GM21529 (cell line): ENCODE results near the gene ASB15.
"Not testable (repeated sequence)": the region's sequence is repeated elsewhere in the genome, so short reads cannot be mapped to it uniquely, and the experiment has no call there.

Experiments used
- ATAC-seq: cut with Tn5 transposase; IDR thresholded peaks from one replicate; pipeline ENCODE4 v1.9.1; 2021; ENCODE audit not compliant: unreplicated experiment

The ASB15 gene

DNA sequence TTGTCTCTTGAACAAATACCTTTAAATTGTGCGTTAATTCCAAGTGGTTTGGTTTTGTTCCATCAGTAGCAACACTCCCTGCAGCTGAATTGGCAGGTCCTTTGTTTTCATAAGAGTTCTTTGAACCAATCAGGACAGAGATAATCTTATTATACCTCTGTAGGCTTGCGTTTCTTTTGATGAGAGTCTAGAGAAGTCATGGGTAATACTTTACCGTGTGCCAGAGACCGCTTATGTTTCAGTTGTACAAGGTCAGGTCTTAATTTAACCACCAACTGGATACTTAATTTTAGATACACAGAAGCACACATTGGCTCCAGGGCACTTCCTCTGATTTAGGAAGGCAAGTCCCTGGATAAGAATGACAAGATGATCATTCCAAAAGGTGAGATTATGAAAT lies at the start of gene ASB15:
Gene ASB15 (plus strand): TSS at position 292 of the 400 bp plus-strand sequence. CDS start 12,682 bp downstream, outside the sequence.
- no peak for ATAC-seq

DNA sequence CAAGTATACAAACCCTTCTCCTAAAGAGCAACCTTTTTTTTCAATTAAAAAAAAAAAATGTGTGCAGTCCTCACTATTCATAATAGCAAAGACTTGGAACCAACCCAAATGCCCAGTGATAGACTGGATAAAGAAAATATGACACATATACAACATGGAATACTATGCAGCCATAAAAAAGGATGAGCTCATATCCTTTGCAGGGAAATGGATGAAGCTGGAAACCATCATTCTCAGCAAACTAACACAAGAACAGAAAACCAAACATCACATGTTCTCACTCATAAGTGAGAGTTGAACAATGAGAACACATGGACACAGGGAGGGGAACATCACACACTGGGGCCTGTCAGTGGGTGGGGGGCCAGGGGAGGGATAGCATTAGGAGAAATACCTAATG lies 49.5 kb upstream of the ASB15 start:
- not testable (repeated sequence) for ATAC-seq

DNA sequence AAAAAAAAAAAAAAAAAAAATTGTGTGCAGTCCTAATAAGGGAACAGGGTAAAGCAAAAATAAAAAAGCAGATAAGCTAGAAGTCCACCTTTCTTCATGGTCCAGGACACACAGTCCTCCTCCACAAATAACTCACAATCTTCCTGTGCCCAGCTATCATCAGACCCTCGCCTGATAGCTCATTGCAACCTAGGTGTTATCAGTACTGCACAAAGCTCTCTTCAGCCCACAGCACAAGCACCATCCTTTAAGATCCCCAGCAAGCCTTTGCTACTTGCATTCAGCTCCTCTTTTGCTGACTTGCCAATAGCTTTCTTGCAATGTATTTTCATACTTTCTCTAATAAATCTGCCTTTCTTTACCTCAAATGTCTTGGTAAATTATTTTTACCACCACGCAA lies 49.0 kb upstream of the ASB15 start:
- ATAC-seq, result no peak

DNA sequence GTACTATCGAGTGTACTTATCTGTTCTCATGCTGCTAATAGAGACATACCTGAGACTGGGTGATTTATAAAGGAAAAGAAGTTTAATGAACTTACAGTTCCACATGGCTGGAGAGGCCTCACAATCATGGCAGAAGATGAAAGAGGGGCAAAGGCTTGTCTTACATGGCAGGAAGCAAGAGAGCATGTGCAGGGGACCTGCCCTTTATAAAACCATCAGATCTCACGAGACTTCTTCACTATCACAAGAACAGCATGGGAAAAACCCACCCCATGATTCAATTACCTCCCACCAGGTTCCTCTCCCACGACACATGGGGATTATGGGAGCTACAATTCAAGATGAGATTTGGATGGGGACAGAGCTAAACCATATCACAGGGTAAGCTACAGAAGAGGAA lies 48.5 kb upstream of the ASB15 start:
- ATAC-seq, result no peak

DNA sequence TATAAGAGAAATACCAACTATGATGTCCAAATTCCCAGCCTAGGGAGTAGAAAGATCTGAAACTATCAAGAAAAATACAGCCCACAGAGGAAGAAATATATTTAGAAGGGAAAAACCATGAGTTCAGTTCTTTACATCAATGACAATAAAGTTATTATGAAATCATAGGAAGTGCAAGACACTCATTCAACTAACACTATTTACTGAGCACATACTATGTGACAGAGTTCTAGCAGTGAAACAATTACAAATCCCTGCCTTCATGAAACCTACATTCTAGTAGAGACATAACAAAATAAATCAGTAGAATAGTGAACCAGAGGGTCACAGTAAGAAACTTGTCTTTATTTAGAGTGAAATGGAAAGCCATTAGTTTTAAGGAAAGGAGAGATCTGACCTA lies 46.1 kb upstream of the ASB15 start:
- no peak for ATAC-seq

DNA sequence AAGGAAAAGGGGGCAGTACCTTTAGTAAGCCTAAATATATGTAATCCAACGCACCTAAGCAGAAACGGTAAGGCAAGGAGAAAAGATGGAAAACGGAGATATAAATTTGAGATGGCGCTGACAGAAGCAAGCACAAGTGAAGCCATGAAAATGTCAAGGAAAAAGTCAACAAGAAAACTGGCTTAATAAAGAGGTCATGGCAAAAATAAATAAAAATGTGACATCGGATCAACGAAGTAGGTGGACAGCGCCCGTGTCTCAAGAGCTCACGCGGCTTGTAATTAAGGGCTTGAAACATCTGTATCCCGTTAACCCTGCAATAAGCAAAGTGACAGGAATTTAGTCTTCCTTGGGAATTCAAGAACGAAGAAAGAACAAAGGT lies 44.6 kb upstream of the ASB15 start:
- ATAC-seq, result no peak

DNA sequence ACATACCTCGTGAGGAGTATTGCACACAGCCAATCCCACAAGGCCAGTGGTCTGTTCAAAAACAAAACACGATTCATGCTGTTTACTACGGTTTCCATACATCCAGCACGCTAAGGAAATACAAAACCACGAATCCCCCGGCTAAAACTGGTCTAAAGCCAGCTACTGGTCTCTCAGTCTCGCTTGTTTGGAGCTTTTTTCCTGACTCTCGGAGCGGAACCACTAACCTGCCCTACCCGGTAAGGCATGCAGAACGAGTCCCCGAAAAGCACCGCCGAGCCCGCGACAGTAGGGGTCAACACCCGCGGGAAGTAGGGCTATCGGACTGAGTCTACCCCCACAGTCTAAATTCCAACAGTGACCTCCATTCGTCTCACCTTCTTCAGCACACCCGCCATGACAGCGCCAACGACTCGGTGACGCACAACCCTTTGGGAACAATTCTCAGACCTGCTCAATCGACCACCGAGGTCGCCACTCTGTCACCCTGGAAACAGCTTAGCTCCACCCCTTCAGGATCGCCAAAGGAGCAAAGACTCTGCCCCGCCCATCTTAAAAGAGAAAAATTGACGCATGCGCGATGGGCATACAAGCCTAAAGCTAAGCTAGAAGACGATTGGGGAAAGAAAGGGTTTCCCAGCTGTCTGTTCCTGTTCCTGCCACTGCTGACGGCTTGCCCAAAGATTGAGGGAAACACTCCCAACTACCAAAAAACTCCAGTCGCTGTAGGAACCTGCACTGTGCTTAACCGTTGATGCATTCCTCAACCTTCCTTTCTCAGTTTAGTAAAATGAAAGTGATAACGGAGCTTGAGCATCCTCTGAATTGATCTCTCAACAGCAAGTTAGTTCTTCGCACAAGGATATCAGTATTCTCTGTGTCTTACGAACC lies 44.0 kb upstream of the ASB15 start, which contains the start of gene NDUFA5:
Gene NDUFA5 (minus strand): TSS at position 421 of the 891 bp plus-strand sequence. CDS start 23 bp downstream, at position 398.
- peak; percentile 97 for ATAC-seq

DNA sequence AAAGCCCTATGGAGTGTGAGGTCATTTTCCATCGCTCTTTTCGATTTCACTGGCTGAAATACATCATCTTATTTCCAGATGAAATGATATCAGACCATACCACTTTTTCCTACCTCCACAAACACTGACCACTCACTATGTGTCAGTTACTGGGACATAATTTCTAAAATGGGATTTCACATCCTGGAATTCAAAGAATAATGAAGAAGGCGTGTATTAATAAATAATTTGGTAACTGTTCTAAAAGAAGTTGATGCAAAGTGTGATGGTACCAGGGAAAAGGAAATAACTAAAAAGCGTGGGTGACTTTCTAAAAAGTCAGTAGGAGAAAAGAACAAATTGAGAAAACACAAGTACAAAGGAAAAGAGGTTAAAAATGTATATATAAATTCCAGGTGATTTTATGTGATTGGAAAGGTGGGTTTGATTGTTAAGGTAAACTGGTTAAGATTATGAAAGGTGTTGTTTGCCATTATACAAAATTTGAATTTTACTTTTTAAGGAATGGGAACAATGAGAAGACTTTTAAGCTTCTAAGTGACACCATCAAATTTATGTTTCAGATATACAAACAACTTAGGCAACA lies 43.2 kb upstream of the ASB15 start:
- no peak for ATAC-seq

DNA sequence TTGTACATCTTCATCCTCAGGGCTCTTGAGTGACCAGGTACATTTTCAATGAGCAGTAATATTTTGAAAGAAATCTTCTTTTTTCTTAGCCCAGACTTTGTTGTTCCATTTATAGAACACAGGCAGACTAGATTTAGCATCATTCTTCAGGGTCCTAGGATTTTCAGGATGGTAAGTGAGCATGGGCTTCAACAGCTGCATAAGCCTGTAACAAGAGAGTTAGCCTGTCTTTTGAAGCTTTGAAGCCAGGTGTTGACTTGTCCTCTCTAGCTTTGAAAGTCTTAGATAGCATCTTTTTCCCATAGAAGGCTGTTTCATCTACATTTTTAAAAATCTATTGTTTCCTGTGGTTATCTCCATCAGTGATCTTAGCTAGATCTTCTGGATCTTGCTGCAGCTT lies 39.5 kb upstream of the ASB15 start:
- no peak for ATAC-seq

DNA sequence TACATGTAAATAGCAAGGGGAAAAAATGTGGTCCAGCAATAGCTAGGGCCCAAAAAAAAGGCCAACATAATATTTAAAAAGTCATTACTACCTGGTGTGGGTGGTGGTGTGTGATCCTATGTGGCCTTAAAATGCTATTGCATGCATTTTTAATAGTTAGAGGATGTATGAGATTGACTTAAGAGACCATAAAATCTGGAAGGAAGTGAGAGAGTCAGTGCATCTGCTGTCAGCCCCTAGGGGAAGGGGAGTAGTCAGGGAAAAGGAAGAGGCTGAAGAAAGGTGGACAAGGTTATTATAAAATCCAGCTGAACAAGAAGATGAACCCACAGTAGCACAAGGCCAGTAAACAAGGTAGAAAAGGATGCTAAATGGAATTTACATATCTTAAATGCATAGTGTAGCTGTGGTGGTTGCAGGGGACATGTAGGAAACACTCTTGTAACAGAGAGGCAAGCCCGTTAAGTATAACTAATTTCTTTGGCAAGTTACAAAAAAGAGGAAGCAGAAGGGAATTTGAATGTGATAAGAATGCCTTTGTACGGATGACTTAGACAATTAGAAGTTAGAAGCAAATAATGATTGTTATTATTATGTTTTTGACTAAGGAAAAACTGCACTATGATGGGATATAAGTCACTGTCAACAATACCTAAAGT lies 32.1 kb upstream of the ASB15 start:
- no peak for ATAC-seq

DNA sequence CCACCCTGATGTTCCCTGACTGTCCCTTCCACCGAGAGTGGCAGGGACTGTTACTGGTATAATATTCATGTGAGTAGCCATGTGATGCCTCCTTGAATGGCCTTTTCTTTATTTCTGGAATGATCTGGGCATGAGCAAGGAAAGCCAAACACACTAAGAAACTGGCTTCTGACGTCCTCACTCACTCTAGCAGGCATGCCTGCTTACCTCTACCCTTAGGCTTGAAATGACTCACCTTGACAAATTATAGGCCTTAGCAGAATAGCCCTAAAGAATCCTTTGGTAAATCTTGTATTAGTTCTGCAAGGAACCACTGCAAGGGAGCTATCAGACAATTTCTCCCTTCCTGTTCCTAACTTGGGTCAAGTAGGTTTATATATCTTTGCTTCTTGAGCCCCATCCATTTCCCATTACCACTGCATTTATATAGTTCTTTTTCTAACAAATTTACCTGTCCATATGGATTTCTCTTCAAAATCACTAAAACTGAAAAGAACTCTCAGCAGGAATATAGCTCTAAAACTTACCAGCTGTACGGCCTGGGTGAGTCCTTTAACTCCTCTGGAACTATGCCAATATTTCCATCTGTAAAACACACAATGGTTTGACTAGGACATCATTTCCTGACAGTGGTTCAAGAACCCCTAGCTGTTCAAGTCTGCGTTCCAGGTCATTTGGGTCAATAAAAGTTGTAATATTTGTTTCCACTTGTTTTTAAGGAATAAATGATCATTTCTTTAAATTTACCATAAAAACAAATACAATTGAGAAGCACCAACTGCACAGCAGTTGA lies 31.0 kb upstream of the ASB15 start:
- no peak for ATAC-seq

DNA sequence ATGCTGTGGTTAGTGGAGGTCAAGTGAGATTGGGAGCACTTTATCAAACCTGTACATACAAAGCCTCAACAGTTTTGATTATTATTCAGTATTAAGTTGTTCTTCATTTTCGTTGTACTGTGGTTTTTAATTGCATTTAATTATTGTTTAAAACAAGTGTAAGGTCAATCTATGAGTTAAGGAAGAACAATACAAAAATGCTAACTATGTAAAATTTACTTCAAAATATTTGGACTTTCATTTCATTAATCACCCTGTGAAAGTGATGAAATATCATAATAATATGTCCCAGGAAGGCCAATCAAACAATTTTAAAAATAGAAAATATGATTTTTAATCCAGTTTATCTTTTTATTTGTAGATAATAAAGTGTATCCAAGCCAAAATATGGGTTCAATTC lies 30.4 kb upstream of the ASB15 start:
- ATAC-seq, result no peak

DNA sequence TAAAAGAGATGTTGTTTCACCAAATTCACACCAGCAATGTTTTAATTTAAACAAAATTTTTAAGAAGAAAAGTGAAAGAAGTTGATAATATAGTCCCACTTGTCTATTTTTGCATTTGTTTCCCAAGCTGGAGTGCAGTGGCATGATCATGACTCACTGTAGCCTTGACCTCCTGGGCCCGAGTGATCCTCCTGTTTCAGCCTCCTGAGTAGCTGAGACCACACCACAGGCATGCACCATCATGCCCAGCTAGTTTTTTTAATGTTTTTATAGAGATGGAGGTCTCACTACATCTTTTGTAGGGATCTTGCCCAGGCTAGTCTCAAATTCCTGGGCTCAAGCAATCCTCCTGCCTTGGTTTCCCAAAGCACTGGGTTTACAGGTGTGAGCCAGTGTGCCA lies 29.9 kb upstream of the ASB15 start:
- no peak for ATAC-seq

DNA sequence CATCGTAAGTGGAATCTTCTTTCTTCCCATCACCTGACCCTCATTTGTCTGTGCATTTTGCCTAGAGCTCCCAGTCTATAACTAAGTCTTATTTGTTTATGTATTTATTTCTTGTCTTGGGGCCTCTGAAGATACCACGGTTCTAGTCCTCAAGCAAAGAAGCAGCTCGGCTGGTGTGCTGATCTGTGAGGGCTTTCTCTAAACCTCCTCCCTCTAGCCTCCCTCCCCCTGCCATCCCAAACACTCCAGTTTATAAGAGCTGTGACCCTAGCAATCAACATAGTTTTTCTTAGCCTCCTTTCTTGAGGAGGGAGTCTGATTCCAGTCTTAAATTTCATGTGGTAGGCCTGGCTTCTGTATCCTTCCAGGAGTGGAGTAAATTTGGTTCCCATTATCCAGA lies 28.3 kb upstream of the ASB15 start:
- no peak for ATAC-seq

DNA sequence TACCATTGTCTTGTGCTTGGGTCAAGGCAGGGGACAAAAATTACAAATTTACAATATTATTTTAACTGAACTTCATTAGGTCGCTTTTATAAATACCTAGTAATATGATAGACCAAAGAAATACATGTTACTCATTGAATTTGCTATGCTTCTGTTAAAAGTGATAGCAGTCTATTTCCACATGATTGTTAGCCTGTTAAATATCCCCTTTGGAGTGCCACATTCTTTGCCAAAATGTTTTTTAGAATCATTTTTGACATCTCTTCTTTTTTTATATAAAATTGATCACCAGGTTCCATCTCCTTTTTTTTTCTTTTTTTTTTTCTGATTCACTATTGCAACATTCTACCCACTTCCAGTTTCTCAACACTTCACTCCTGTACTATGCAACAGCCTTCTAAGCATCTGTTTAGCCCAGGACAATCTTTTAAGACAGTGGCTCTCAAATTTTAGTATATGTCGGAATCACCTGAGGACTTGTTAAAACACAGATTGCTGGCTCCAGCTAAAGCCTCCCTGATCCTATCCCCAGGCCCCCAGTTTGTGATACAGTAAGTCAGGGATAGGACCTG lies 27.6 kb upstream of the ASB15 start:
- ATAC-seq, result no peak

DNA sequence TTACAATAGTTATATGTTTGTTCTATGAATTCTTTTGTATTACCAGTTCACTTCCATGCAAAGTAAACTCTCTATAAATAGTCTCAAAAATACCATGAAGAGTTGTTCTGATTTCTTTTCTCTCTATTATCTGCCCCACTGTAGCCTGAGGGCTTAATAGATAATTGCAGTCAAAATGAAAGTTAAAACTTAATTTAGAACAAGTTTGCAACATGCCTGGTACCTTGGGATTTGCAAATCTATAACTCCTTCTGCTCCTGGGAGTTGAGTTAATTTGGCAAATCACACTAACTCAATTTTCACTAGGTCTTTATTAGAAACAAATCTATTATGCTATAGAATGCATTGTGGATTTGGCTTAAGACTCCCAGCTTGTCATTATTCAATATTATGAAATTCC lies 22.2 kb upstream of the ASB15 start:
- no peak for ATAC-seq

DNA sequence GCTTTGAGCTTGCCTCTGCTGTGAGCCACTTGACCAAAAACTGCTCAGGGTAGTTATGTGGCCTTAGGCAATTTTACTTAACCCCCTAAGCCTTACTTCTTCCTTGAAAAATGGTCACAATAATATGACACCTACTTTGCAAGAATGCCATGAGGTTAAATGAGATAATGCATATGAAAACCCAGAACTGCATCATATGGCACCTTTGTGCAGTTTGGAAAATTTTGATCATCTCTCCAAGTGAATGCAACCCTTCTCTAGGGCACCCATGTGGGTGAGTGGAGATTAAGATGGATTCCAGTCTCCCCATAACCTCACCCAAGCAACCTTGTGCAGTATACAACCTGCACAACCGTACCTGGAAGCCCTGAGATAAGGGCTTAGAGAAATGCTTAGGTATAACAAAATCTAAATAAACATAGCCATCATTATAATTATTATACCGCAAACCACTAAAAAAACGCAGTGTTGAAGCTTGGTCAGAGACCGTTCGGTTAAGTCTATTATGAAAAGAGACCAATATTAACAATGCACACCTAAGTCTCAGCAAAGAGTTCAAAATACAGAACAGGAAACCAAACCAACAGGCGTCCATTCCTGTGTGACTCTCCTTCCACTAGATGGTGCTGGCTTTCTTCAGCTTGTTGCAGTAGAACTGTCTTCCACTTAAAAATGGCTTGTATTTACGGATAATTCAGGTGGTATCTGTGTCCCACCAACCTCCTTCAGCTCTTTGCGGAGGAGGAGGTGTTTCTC lies 21.0 kb upstream of the ASB15 start:
- ATAC-seq, result peak; percentile 88

DNA sequence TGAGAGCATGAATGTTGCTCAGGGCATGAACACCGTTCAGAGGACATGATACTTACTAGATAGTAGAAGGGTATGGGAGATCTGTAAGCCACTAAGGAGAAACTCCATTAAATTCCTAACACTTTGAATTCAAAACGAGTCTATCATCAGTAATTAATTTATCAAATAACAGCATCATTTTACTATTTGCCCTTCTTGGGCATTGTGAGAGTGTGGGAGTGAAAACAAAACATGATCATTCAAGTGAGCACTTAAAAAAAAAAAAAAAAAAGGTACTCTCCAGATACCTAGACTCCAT lies 20.5 kb upstream of the ASB15 start:
- ATAC-seq, result peak; percentile 15

DNA sequence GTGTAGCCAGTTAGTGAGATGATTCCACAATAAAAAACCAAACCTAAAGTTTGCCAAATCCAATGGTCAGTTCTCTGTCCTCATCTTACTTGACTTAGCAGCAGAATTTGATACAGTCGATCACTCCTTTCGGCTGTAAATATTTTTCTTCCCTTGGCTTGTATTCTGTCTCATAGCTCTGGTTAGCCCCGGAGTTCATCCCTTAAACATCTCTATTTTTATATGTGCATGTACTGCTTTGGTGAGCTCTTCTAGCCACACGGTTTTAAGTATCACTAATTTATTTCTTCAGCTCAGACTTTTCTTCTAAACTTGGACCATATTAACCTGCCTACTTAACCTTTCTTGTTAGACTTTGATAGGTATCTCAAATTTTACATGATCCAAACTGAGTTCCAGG lies 17.8 kb upstream of the ASB15 start:
- ATAC-seq, result no peak

DNA sequence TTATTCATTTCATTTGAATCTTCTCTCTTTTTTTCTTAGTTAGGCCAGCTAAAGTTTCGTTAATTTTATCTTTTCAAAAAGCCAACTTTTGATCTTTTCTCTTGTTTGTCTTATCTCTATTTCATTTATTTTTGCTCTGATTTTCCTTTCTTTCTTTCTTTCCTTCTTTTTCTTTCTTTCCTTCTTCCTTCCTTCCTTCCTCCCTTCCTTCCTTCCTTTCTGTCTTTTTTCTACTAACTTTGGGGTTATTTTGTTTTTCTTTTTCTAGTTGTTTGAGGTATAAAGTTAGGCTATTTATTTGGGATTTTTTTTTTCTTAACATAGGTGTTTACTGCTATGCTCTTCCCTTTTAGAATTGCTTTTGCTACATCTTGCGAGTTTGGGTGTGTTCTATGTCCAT lies 13.2 kb upstream of the ASB15 start:
- no peak for ATAC-seq
